Effector CD8-positive, alpha-beta T cell (primary cell): ENCODE measurements around the gene ENPP6.
"Not testable (repeated sequence)": the region's sequence is repeated elsewhere in the genome, so short reads cannot be mapped to it uniquely, and the experiment has no call there.

Experiments used
- DNase-seq: peaks from one replicate; lab custom pipeline; 2025; lab: John Stamatoyannopoulos, UW

The ENPP6 gene

GRCh38 chr4:184148738-184149637 lies 68.7 kb downstream of the ENPP6 start:
- no peak for DNase-seq

- DNase-seq = no peak
Observed at GRCh38 chr4:184147858-184148737, 69.6 kb downstream of the ENPP6 start.

DNA sequence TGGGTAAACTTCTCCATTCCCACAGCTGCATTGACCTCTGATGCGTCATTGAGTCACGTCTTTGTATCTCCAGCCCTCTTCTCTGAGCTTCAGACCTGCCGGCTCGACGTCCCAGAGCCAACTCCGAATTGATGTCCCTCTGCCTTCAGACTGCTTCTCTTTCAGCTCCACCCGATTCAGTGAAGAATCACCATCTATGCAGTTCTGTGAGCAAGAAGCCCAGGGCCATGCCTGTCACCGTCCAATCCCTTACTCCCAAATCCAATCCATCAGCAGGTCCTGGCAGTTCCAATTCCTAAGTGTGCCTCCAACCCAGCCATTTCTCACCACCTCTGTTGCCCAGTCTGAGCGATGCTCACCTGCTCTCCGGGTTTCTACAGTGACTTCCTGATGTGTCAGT lies 70.7 kb downstream of the ENPP6 start:
- no peak for DNase-seq

- DNase-seq = no peak
Observed at GRCh38 chr4:184145596-184145995, 72.1 kb downstream of the ENPP6 start.

- DNase-seq = no peak
Observed at GRCh38 chr4:184143770-184144564, 73.7 kb downstream of the ENPP6 start.

- DNase-seq = no peak
Observed at GRCh38 chr4:184142121-184143000, 75.3 kb downstream of the ENPP6 start.

- DNase-seq = not testable (repeated sequence)
Observed at GRCh38 chr4:184140901-184141300, 76.8 kb downstream of the ENPP6 start.

GRCh38 chr4:184136525-184136924 lies 81.1 kb downstream of the ENPP6 start:
- DNase-seq = no peak

DNA sequence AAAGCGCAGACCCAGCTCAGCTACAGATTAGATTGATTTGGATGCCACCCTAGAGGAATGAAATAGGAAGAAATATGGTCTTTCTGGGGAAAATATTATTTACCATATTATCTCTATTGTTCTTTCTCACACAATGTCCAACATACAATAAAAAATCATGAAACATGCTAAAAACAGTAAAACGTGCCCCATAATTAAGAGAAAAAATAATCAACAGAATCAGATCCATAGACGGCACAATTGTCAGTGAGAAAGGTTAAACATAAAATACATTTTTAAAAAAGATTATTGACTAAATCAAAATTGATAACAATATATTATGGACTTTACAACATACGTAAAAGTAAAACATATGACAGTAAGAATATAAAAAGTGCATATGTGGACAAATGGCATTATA lies 90.9 kb downstream of the ENPP6 start:
- no peak for DNase-seq

DNA sequence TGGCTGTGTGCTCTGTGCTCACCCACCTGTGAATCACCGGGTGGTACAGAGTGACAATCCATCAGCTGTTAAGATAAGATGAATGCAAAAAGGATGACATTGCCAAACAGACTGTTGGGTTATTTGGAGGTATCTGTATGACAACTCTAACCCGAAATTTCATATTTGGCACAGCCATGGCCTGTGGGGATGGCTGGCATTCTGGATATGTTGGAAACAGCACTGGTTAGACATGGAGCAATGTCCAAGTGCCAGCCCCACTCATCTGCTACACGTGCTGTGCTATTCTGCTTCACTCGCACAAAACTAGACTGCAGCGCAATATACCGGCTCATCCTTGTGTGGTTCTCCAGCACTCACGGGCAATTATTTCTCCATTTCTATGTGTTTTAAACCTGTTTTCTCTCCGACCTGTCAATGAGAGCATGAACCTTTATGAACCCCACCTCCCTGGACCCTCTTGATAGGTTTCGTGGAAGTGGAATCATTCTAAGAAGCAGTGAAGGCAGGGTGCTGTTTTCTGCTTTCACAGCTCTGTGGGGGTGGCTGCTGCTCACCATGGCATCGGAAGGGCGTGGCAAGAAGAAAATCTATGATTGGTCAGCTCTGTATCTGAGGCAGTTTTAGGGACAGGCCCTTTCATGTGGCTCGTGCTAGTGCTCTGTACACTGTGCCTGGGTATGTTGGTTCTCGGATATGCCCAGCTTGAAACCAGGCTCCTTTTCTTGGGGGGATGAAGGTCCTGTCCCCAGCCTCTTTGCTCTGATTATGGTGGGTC lies 94.9 kb downstream of the ENPP6 start:
- no peak for DNase-seq

DNA sequence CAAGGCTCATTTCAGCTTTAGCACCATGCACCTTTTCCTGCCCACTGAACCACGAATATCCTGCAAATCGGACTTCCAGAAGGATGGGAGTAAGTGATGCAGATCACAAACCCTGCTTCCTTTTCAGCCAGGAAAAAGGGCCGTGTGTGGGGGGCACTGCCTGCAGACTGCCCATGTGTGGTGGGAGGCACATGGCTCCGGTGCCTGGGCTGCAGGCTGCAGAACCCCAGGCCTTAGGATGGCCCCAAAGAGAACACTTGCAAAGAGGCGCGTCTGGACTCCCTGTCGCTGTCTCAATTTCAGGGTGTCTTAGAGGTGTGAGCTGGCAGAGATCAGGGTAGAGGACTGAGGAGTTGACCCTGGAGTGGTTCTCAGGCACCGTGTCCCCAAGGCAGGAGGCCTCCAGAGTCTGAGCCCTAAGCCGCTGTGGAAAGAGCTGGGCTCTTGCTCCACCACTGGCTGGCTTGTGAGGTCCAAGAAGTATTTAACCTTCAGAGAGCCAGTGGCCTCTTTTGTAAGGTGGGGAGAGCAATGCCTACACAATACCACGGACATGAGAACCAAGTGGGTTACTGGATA lies 97.0 kb downstream of the ENPP6 start:
- no peak for DNase-seq

DNA sequence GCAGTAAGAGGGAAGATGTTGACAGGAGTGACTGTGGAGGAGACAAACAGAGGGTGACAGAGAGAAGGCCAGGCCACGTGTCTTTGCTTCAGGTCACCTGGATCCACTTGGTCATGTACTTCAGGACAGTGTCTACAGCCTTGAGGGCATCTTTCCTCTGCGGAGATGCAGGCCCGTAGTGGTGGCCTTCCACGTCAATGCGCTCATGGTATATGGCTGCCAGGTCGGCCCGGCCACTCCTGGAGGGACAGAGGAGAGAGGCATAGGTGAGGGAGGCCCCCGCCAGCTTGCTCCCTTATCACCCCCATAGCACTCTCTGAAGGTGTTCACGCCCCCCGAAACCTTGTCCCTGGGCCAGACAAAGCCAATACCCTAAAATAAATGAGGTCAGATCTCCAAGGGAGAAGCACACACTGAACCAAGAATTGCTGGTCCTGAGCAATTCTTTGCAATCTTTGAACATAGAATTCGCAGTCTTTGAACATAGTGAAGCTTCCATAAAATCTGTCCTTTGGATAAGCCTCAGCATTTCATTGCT lies 99.9 kb downstream of the ENPP6 start:
- no peak for DNase-seq

DNA sequence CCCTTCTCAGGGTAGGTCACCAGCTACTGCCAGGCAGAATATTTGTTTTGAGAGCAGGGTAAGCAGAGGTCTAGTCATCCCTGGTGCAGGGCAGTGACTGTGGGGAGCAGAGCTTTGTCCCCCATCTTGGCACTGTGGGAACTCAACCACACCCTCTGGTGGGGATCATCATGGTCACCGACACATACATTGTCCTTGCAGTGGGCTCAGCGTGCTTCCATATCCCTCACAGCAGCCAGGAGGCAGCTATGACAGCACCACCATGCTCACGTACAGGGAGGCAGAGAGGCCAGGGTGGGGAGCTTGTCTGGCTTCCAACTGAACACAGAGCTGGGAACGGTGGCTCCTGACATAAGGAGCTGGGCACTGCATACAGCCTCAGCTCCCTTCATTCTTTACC lies 102.3 kb downstream of the ENPP6 start:
- no peak for DNase-seq

DNA sequence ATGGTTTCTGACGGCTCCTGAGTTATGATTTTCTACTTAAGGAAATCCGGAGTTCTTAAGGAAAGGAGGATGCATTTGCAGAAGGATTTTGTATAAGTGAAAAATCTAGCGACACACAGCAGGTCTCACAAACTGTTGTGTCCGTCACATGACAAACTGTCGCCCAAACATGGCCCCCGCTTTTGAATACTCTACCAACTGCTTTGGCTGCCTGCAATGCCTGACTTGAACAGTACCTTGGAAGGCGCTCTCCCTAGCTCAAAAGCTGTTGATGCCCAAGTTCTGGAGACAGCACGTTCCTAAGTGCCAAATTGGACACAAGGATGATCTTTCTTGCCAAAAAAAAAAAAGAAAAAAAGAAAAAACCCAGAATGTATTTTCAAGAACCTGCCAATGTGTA lies 103.2 kb downstream of the ENPP6 start:
- DNase-seq = no peak

GRCh38 chr4:184112006-184112550 lies 105.6 kb downstream of the ENPP6 start:
- DNase-seq = no peak

DNA sequence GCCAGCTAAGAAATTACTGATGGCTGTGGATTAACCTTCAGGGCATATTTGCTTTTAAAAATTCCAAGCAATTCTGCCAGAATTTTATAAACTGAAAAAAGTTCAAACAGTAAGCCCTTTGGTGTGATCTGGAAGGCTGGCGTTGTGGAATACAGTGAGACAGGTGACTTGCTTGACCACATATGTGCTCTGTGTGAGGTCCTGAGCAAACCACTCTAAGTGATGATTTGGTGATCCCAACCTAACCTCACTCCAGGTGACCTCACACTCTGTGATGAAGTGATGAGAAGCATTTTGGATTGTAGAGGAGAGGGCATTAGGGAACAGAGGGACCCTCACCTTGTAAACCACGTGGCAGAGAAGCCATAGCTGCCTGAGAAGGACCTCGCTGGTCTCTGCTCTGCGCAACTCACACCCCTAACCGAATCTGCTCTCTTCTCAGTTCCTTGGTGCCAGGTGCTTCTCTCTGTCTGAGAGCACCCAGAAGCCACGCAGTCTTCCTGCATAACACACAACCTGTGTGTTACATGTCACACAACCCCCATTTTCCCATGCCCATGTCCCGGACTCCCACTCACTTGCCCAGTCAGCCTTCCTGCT lies 106.3 kb downstream of the ENPP6 start:
- DNase-seq = no peak

DNA sequence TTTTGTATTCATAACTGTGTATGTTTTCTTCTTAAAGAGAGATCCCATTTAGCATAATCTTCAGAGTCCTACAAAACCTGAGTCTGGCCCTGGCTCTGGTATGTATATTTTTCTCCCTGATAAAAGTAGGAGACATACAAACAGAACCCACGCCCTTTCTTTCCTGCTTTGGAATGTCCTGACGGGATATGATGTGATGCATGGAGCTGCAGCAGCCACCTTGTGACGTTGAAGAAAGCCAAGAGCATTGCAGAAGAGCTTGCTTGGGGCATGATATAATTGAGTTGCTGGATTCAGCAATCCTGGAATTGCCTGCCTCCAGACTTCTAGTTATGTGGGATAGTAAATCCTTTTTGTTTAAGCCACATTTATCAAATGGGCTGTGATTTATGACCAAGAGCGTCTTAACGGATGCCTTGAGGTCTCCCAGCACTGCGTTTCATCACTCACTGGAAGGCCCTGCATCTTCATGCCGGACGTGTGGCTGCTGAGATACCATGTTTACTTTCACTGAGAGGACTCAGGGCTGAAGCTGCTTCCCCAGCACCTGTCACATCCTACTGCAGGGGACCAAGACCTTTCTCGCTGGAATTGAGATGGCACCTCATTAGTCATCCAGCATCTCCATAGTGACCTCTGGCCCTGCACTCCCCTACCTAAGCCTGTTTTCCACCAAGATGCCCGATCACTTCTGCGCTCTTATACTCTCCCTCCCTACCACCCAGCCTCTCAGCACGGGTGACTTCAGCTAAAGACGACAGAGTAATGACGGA lies 107.0 kb downstream of the ENPP6 start:
- DNase-seq = no peak

DNA sequence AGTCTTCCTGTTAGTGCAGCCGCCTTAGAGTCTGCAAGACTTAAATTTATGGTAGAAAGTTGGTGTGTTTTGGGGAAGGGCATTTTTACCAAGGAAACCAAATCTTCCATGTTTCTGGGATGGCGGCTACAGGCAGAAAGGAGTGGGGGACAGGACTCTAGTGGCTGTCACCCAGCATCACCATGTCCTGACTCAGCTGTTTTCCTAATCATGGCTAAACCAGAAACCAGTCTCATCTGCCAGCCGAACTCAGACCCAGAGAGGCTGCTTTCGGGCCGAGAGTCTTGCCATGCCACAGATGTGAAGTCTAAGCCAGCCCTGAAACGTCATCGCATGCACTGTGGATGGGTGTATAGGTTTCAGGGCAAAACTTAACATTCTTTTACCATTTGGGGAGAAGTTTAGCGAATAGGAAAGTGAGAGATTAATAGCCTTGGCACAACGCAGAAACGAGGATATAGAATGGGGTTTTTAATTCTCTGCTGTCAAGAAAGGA lies 109.6 kb downstream of the ENPP6 start:
- no peak for DNase-seq
